ENCODE data around the gene GBP7. TPM values are rescaled to one million over a fixed set of nuclear protein-coding genes. Genes with fewer than 3 reads are reported as not detected.
"Not testable (repeated sequence)": the region's sequence is repeated elsewhere in the genome, so short reads cannot be mapped to it uniquely, and the experiment has no call there.

GBP7 gene
- not detected in 2 replicates for total RNA-seq

GRCh38 chr1:89175601-89176256, at the start of gene GBP7:
GBP7 (minus strand) TSS chr1:89176003; CDS start chr1:89171935, 4,068 bp downstream.
- DNase-seq (ENCODE audit: low read depth), result no peak
- TF ChIP-seq CTCF (IDR thresholded peaks at IDR 0.05; ENCODE audit: insufficient read depth, low read length, poor library complexity, severe bottlenecking), result no peak

GRCh38 chr1:89221341-89221740, 45.5 kb upstream of the GBP7 start:
- H3K36me3 ChIP-seq (ENCODE audit: control insufficient read depth, insufficient read depth, low read length), result no peaks in the 10 kb centered on the region
- H3K4me3 ChIP-seq (ENCODE audit: low read depth, low read length), result no peak overlapping the region

More at GRCh38 chr1:89175601-89176256, at the start of gene GBP7:
- no peak within 1 kb of the TSS for H3K4me3 ChIP-seq (ENCODE audit: low read depth, low read length)
- no peaks in the 10 kb centered on the region for H3K27me3 ChIP-seq (ENCODE audit: control insufficient read depth, insufficient read depth, low read length)
- H3K36me3 ChIP-seq (ENCODE audit: control insufficient read depth, insufficient read depth, low read length), result no peaks in the 10 kb centered on the region

GRCh38 chr1:89219851-89220250, 44.0 kb upstream of the GBP7 start:
- not testable (repeated sequence) for H3K27me3 ChIP-seq (ENCODE audit: control insufficient read depth, insufficient read depth, low read length); DNase-seq (ENCODE audit: low read depth); H3K36me3 ChIP-seq (ENCODE audit: control insufficient read depth, insufficient read depth, low read length); H3K4me3 ChIP-seq (ENCODE audit: low read depth, low read length)

More at GRCh38 chr1:89221341-89221740, 45.5 kb upstream of the GBP7 start:
- no peaks in the 10 kb centered on the region for H3K27me3 ChIP-seq (ENCODE audit: control insufficient read depth, insufficient read depth, low read length)
- no peak for DNase-seq (ENCODE audit: low read depth)
- TF ChIP-seq CTCF (IDR thresholded peaks at IDR 0.05; ENCODE audit: insufficient read depth, low read length, poor library complexity, severe bottlenecking), result no peak

GRCh38 chr1:89218941-89219340, 43.1 kb upstream of the GBP7 start:
- not testable (repeated sequence) for H3K27me3 ChIP-seq (ENCODE audit: control insufficient read depth, insufficient read depth, low read length); H3K4me3 ChIP-seq (ENCODE audit: low read depth, low read length); H3K36me3 ChIP-seq (ENCODE audit: control insufficient read depth, insufficient read depth, low read length); DNase-seq (ENCODE audit: low read depth)

GRCh38 chr1:89213347-89213746, 37.5 kb upstream of the GBP7 start:
- H3K36me3 ChIP-seq (ENCODE audit: control insufficient read depth, insufficient read depth, low read length), result no peaks in the 10 kb centered on the region
- no peak for TF ChIP-seq CTCF (IDR thresholded peaks at IDR 0.05; ENCODE audit: insufficient read depth, low read length, poor library complexity, severe bottlenecking)
- DNase-seq (ENCODE audit: low read depth), result no peak
- no peaks in the 10 kb centered on the region for H3K27me3 ChIP-seq (ENCODE audit: control insufficient read depth, insufficient read depth, low read length)
- no peak overlapping the region for H3K4me3 ChIP-seq (ENCODE audit: low read depth, low read length)

- no peak for DNase-seq (ENCODE audit: low read depth)
- H3K36me3 ChIP-seq (ENCODE audit: control insufficient read depth, insufficient read depth, low read length), result no peaks in the 10 kb centered on the region
- H3K4me3 ChIP-seq (ENCODE audit: low read depth, low read length), result no peak overlapping the region
- TF ChIP-seq CTCF (IDR thresholded peaks at IDR 0.05; ENCODE audit: insufficient read depth, low read length, poor library complexity, severe bottlenecking), result no peak
- H3K27me3 ChIP-seq (ENCODE audit: control insufficient read depth, insufficient read depth, low read length), result no peaks in the 10 kb centered on the region
Measured at GRCh38 chr1:89211035-89211634, 35.3 kb upstream of the GBP7 start.

GRCh38 chr1:89206373-89206772, 30.6 kb upstream of the GBP7 start:
- TF ChIP-seq CTCF (IDR thresholded peaks at IDR 0.05; ENCODE audit: insufficient read depth, low read length, poor library complexity, severe bottlenecking), result no peak
- Histone ChIP-seq H3K27me3 (ENCODE audit: control insufficient read depth, insufficient read depth, low read length) (no peaks in the 10 kb centered on the region), H3K4me3 (ENCODE audit: low read depth, low read length) (no peak overlapping the region), H3K36me3 (ENCODE audit: control insufficient read depth, insufficient read depth, low read length) (no peaks in the 10 kb centered on the region)
- DNase-seq (ENCODE audit: low read depth), result no peak

Measured in kidney epithelial cell (primary cell).